ENCODE data around the gene GRIK4. TPM values are rescaled to one million over a fixed set of nuclear protein-coding genes. Genes with fewer than 3 reads are reported as not detected.

Gene GRIK4
- total RNA-seq, 1 experiment from 2014 or later = not detected

GRCh38 chr11:120563703-120564572, 52.4 kb downstream of the GRIK4 start:
- peaks cover 13% of the 10 kb centered on the region for H3K4me1 ChIP-seq (replicated peaks; ENCODE audit: insufficient read depth)
- TF ChIP-seq, protein P1, sequence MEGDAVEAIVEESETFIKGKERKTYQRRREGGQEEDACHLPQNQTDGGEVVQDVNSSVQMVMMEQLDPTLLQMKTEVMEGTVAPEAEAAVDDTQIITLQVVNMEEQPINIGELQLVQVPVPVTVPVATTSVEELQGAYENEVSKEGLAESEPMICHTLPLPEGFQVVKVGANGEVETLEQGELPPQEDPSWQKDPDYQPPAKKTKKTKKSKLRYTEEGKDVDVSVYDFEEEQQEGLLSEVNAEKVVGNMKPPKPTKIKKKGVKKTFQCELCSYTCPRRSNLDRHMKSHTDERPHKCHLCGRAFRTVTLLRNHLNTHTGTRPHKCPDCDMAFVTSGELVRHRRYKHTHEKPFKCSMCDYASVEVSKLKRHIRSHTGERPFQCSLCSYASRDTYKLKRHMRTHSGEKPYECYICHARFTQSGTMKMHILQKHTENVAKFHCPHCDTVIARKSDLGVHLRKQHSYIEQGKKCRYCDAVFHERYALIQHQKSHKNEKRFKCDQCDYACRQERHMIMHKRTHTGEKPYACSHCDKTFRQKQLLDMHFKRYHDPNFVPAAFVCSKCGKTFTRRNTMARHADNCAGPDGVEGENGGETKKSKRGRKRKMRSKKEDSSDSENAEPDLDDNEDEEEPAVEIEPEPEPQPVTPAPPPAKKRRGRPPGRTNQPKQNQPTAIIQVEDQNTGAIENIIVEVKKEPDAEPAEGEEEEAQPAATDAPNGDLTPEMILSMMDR (conservative IDR thresholded peaks at IDR 0.05) = no peak
- TF ChIP-seq EZH2 (IDR thresholded peaks at IDR 0.05; ENCODE audit: low read depth) = no peak
- 0 out of 2 replicates have a peak, but pooled peaks cover 2% of the 10 kb centered on the region for H3K27me3 ChIP-seq (ENCODE audit: insufficient read depth, low read depth)
- no peak overlapping the region for H2AFZ ChIP-seq
- H3K9me2 ChIP-seq (ENCODE audit: insufficient read depth) = no peaks in the 10 kb centered on the region
- H3K9me3 ChIP-seq (ENCODE audit: insufficient read depth, low read depth) = no peaks in the 10 kb centered on the region
- no TSS peak for BruUV-seq (replicated peaks)
- intact Hi-C loops (cut with micrococcal nuclease; ENCODE audit: unreplicated experiment) = no loop called here
- no peaks in the 10 kb centered on the region for H3K79me2 ChIP-seq (ENCODE audit: low read depth)
- no peak for DNase-seq
- H3K4me3 ChIP-seq = no peak overlapping the region
- H3K4me2 ChIP-seq = no peak overlapping the region
- ChIA-PET CTCF (interaction anchor here (0.7 kb wide), 1 partner anchor 12 kb away, joined by 8 read pairs; no protein-coding TSS in a partner anchor), POLR2A (ENCODE audit: unreplicated experiment) (no interaction called here)
- no peaks in the 10 kb centered on the region for H3K36me3 ChIP-seq (ENCODE audit: low read depth)
- no peaks in the 10 kb centered on the region for H4K20me1 ChIP-seq (ENCODE audit: insufficient read depth)
- no peak overlapping the region for H3K27ac ChIP-seq
- H3F3A ChIP-seq (ENCODE audit: insufficient read depth, low read depth) = peaks cover 5% of the 10 kb centered on the region; the same call in 1 of the 2 replicates

- Histone ChIP-seq H3K4me2 (no peak overlapping the region), H3K27ac (no peak overlapping the region), H3K9me3 (ENCODE audit: insufficient read depth, low read depth) (no peaks in the 10 kb centered on the region), H3K4me3 (no peak overlapping the region), H4K20me1 (ENCODE audit: insufficient read depth) (no peaks in the 10 kb centered on the region), H3K79me2 (ENCODE audit: low read depth) (no peaks in the 10 kb centered on the region), H2AFZ (no peak overlapping the region), H3K9me2 (ENCODE audit: insufficient read depth) (no peaks in the 10 kb centered on the region), H3K4me1 (replicated peaks; ENCODE audit: insufficient read depth) (peaks cover 13% of the 10 kb centered on the region), H3K36me3 (ENCODE audit: low read depth) (no peaks in the 10 kb centered on the region), H3K27me3 (ENCODE audit: insufficient read depth, low read depth) (0 out of 2 replicates have a peak, but pooled peaks cover 2% of the 10 kb centered on the region), H3F3A (ENCODE audit: insufficient read depth, low read depth) (peaks cover 5% of the 10 kb centered on the region; the same call in 1 of the 2 replicates)
- intact Hi-C loops (cut with micrococcal nuclease; ENCODE audit: unreplicated experiment) = no loop called here
- TF ChIP-seq, protein P1 (conservative IDR thresholded peaks at IDR 0.05) = no peak
- TF ChIP-seq EZH2 (IDR thresholded peaks at IDR 0.05; ENCODE audit: low read depth) = no peak
- BruUV-seq (replicated peaks) = no TSS peak
- CTCF ChIA-PET = interaction anchor here (0.7 kb wide), 1 partner anchor 13 kb away, joined by 8 read pairs; no protein-coding TSS in a partner anchor
- POLR2A ChIA-PET (ENCODE audit: unreplicated experiment) = no interaction called here
- no peak for DNase-seq
These were observed 53.2 kb downstream of the GRIK4 start for GRCh38 chr11:120564573-120565311.

DNA sequence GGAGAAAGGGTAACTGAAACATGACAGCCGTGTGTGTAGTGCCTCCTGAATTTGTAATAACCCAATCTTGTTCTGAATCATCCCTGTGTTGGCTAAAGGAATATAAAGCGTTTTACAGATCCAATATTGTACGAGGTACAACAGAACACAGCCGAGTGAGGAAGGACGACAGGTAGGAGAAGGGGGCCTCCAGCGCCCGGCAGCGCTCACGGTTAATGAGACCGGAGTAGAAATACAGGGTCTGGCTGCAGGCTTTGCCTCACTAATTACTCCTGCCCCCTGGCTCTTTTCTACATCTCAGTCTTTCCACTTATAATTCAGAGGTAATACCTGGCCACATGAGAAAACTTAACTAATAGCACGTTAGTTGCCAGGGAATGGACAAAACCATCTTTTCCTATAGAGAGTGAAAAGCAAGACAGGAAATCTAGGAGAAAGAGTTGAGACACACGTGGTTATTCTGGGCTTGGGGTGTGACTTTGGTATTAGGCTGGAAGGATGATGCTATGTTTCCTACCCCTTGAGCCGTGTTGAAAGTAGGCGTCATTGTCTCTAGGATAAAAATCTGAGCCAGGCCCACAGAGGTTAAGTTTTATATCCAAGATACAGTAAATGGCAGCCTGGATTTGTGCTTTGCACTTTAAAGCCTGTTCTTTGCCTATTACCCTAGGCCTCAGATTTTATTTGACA, 54.1 kb downstream of the GRIK4 start:
- Histone ChIP-seq H3K27me3 (ENCODE audit: insufficient read depth, low read depth) (0 out of 2 replicates have a peak, but pooled peaks cover 2% of the 10 kb centered on the region), H3K4me1 (replicated peaks; ENCODE audit: insufficient read depth) (peaks cover 13% of the 10 kb centered on the region), H3K36me3 (ENCODE audit: low read depth) (no peaks in the 10 kb centered on the region), H3K9me3 (ENCODE audit: insufficient read depth, low read depth) (no peaks in the 10 kb centered on the region), H3K79me2 (ENCODE audit: low read depth) (no peaks in the 10 kb centered on the region), H3K9me2 (ENCODE audit: insufficient read depth) (no peaks in the 10 kb centered on the region), H3F3A (ENCODE audit: insufficient read depth, low read depth) (peaks cover 5% of the 10 kb centered on the region; the same call in 1 of the 2 replicates), H3K27ac (no peak overlapping the region), H3K4me3 (no peak overlapping the region), H2AFZ (no peak overlapping the region), H4K20me1 (ENCODE audit: insufficient read depth) (no peaks in the 10 kb centered on the region), H3K4me2 (peak overlapping the region; percentile 45)
- ChIA-PET CTCF (no interaction called here), POLR2A (ENCODE audit: unreplicated experiment) (no interaction called here)
- no peak for TF ChIP-seq EZH2 (IDR thresholded peaks at IDR 0.05; ENCODE audit: low read depth)
- TF ChIP-seq, protein P1 (conservative IDR thresholded peaks at IDR 0.05) = no peak
- intact Hi-C loops (cut with micrococcal nuclease; ENCODE audit: unreplicated experiment) = no loop called here
- BruUV-seq (replicated peaks) = no TSS peak
- DNase-seq = no peak
